Mononuclear cell (primary cell): Measurements from ENCODE around the gene PLD6. TPM values are rescaled to one million over a fixed set of nuclear protein-coding genes. Genes with fewer than 3 reads are reported as not detected.

Experiments
- H3K27me3 ChIP-seq: 2 replicates; pipeline ENCODE4 v1.6.0; 2011; ENCODE audit warnings: low read length, control low read depth; ENCODE audit not compliant: insufficient read depth
- H3K4me1 ChIP-seq: 2 replicates; pipeline ENCODE4 v1.5.1; 2011; ENCODE audit warnings: mild to moderate bottlenecking, low read length, control low read depth; ENCODE audit not compliant: insufficient read depth
- H3K4me3 ChIP-seq: 2 replicates; pipeline ENCODE4 v1.5.1; 2011; ENCODE audit warnings: mild to moderate bottlenecking, low read length, moderate library complexity
- H3K9me3 ChIP-seq: 2 replicates; pipeline ENCODE4 v1.5.1; 2011; ENCODE audit warnings: low read depth, mild to moderate bottlenecking, control low read depth, low read length
- total RNA-seq: library from RNA; depleted of rRNA; stranded (reverse); fragments of >200 nt; gene quantifications from one replicate; pipeline ENCODE4 v1.2.3, GENCODE V29; 2012

The PLD6 gene
- total RNA-seq, 1 donor: 4.7 TPM

- H3K4me3 ChIP-seq: no peak overlapping the region
- H3K9me3 ChIP-seq: no peaks in the 10 kb centered on the region
- H3K4me1 ChIP-seq: peaks cover 46% of the 10 kb centered on the region
Observed at GRCh38 chr17:17151962-17152361, 54.2 kb downstream of the PLD6 start.

GRCh38 chr17:17151541-17151940, 54.6 kb downstream of the PLD6 start:
- H3K27me3 ChIP-seq: no peaks in the 10 kb centered on the region
- no peaks in the 10 kb centered on the region for H3K9me3 ChIP-seq
- peaks cover 46% of the 10 kb centered on the region for H3K4me1 ChIP-seq
- H3K4me3 ChIP-seq: no peak overlapping the region

More at GRCh38 chr17:17151962-17152361, 54.2 kb downstream of the PLD6 start:
- H3K27me3 ChIP-seq: no peaks in the 10 kb centered on the region

- Histone ChIP-seq H3K27me3 (no peaks in the 10 kb centered on the region), H3K4me1 (peaks cover 46% of the 10 kb centered on the region), H3K9me3 (no peaks in the 10 kb centered on the region), H3K4me3 (no peak overlapping the region)
Observed at GRCh38 chr17:17151055-17151454, 55.1 kb downstream of the PLD6 start.

Other genes with a start within 250 kb of the PLD6 start
- gene TNFRSF13B, start 234.2 kb downstream of the PLD6 start, total RNA-seq: 2.2 TPM
- 62.9 TPM for gene MPRIP, start 163.9 kb downstream of the PLD6 start, total RNA-seq
- gene FLCN, start 30.8 kb upstream of the PLD6 start, total RNA-seq: 8.4 TPM
- 99.7 TPM for gene COPS3, start 74.9 kb upstream of the PLD6 start, total RNA-seq
- 5.5 TPM for gene NT5M, start 97.0 kb upstream of the PLD6 start, total RNA-seq